Ovary (tissue), 3 donors: ENCODE data around the gene DAAM1.

Experiments
- CTCF ChIP-seq, 3 donors: fragments of 450-650 bp in 2 of 3; fragments of 200-600 bp in 1 of 3; IDR thresholded peaks; one replicate each; pipeline versions ENCODE4 v1.5.1 to v1.8.0; 2016 to 2022; ENCODE audit warnings: antibody characterized with exemption in 3 of 3, mild to moderate bottlenecking in 1 of 3
- EP300 ChIP-seq: sonication (generic); formaldehyde crosslinking; IDR thresholded peaks from one replicate; pipeline ENCODE4 v1.6.1; 2017; ENCODE audit warnings: antibody characterized with exemption
- POLR2A ChIP-seq: fragments of 450-650 bp; IDR thresholded peaks from one replicate; pipeline ENCODE4 v1.6.1; 2017; ENCODE audit warnings: antibody characterized with exemption, mild to moderate bottlenecking, moderate library complexity
- donor health status: DM: no; HTN: no; CAD: no.

GRCh38 chr14:59320763-59321625, 132.5 kb downstream of the DAAM1 start:
- TF ChIP-seq POLR2A (no peak), CTCF (IDR thresholded peaks at IDR 0.05) (no peak), EP300 (no peak)
